Head of caudate nucleus (tissue), 42 donors: ENCODE results near the gene CTSH.

Source experiments
- DNase-seq, 42 donors: peaks; one replicate each; pipeline versions ENCODE4 v3.0.0 to v3.0.0-alpha.2; 2020 to 2021; ENCODE audit warnings: mixed read lengths in 7 of 42
- intact Hi-C: fragments of 100-400 bp; cut with DNase I; formaldehyde crosslinking; loops from one replicate; pipeline ENCODE4 v1.15.0; 2022

Gene CTSH

DNA sequence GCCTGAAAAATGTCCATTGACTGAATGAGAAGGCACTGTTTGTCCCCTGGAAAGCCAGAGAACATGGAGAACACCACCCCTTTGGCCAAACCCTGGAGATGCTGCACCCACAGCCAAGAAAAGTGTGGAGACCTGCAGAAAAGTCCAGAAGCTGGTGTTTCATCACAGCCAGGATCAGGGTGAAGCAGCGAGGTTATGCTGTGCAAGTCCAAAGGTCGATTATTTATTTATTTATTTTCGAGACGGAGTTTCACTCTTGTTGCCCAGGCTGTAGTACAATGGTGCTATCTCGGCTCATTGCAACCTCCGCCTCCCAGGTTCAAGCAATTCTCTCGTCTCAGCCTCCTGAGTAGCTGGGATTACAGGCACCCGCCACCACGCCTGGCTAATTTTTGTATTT is 5.5 kb upstream of the CTSH start:
- intact Hi-C loops: no loop called here
- no peak for DNase-seq

DNA sequence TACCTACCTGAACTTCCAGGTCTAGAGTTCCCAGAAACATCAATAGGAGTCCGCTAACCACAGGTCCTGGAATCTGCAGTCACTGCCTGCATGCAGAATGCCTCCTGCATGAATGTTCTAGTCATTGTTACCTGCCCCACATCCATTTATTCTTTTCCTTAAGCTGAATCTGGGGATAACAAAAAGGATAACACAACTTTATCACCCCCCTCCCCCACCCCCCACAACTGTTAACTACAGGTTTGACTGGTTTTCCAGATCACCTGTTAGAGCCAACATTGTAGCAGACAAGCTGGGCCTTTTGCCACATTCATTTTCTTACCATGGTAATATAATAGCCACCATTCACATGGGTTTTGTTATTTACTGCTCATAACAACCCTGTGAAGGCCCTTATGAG is 4.6 kb upstream of the CTSH start:
- intact Hi-C loops: no loop called here
- no peak for DNase-seq

DNA sequence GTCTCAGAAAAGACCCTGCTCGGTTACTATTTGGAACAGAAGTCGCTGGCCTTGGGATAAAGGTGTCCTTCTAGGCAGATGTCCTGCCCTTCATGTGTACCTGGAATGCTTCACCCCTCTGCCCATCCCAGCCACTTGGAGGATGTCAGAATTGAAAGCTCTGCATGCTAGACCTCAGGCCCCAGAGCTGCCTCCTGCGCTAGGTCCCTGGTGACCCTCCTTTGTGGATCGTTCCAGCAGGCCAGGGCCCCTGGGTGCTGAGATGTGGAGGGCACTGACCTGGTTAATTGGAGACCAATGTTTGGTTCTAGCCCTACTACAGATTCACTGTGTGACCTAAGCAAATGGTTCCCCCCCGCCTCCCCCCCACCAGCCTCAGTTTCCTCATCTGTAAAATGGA is 2.7 kb upstream of the CTSH start:
- intact Hi-C loops: no loop called here

DNA sequence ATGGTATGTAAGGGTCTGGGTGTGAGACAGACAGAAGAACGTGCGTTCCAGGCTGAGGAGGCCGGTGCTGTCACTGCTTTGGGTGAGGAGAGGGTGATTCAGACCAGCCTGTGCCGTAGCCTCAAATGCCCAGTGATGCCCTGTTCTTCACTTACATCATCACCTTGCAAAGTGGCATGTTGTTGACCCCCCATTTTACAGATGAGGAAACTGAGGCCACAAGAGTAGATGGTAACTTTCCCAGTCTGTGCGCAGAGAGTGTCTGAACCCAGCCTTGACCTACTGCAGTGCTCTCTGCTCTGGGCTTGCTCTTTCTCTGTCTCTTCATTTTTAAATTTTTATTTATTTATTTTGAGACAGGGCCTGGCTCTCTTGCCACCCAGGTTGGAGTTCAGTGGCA is 1.6 kb upstream of the CTSH start:
- intact Hi-C loops: no loop called here
- no peak for DNase-seq

More for the DNA sequence above, 2.7 kb upstream of the CTSH start:
- DNase-seq: no peak

DNA sequence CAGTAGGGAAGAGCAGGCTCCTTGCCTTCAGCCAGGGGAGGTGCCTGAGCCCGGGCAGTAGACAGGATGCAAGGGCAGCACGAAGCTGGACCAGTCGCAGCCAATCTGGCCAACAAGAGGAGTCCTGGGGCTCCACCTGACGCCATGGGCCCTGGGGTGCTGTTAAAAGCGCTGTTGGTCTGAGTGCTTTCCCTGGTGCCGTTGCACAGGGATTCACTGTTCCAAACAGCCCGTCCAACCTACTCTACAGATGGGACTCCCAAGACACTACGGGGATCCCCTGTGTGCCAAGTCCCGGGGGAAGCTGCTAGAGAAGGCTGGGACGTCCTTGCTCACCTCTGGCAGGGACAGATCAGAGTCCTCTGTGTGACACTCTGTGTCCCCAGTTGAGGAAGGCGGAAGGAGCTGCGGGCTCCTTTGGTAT is 632 bp downstream of the CTSH start:
- no peak for DNase-seq
- intact Hi-C loops: no loop called here

DNA sequence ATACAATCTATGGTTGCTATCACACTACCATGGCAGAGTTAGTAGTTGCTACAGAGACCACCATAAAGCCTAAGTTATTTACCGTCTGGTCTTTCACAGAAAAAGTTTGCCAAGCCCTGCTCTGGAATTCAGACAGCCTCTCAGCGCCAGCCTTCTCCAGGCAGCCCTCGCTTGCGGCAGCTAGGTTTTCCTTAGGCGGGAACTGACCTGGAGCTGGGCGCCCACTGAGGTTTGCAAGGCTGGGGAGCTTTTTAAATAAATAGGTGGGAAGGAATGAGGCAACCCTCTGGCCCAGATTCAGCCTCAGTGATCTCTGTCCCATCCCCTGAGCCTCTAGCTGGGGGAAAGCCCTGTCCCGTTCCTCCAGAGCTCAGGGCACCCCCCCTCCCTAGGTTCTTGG is 1.2 kb downstream of the CTSH start:
- intact Hi-C loops: no loop called here

DNA sequence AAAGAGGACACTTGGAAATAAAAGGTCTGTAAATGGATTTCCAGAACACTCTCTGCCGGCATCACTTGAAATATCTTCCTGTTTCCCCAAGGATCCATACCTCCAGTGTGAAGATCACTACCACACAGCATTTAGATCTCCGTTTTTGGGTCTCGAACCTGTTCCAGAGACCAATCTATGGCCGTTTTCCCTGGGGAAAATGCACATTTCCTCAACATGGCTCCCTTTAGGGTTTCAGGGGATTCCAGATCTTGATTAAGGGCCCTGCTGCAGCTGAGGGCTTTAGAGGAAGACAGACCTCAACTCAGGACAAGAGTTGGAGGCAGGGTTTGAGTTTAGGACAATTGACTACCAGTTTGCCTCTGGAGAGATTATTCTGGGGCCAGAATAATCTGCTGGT is 2.1 kb downstream of the CTSH start:
- DNase-seq: no peak
- intact Hi-C loops: no loop called here

More for the DNA sequence above, 1.2 kb downstream of the CTSH start:
- DNase-seq: no peak

DNA sequence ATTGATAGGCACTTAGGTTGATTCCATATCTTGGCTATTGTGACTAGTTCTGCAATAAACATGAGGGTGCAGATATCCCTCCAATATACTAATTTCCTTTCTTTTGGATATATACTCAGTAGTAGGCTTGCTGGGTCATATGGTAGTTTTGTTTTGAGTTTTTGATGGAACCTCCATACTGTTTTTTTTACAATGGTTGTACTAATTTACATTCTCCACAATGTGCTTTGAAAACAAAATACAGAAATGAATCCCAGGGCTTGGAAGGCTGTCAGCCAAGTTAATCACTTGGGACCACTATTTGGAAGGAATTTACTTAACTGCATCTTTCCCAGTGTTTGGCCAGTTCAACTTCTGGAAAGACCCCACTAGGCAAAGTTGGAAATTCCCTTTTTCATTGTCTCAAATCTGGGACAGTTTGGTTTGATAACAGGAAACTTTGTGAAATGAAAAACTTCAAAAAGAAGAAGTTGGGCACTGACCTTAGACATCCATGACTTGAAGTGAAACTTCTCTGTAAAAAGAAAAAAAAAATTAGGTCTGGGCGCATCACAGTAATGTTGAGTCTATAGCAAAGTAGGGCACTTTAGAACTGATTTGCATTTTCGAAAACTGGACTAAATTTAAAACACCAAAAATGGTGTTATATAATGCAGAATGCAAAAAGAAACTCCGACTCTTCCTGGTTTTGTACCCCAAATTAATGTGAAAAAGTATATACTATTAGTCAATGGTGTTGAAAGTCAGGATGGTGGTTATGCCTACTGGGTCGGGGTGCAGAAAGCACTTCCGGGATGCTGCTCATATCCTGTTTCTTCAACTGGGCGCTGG is 6.0 kb downstream of the CTSH start:
- DNase-seq: no peak
- intact Hi-C loops: no loop called here

DNA sequence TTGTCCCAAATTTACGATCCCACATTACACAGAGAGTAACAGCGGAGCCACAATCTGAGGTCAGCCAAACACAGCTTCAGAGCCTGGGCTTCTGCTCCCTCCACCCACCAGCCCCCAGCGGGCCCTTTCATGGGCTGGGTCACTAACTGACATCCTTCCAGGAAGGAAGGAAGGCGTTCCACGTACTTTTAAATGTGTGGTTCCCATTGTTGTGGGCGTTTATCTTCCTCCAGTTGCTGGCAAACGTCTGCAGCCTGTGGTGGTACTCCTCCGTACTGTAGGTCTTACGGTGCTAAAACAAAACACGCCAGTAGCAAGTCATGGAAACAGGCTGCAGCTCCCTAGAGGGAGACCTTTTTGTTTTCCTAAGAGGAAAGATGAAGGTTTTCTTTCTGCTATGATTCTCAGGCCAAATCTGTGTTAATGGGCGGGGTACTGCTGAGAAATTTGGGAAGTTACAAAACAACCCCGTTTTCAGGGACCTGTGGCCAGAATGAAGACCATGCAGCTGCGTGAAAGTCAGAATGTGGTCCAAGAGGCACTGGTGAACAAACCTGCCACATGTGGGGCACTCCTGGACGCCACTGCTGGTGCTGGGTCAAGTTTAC is 7.6 kb downstream of the CTSH start:
- intact Hi-C loops: no loop called here
- no peak for DNase-seq

DNA sequence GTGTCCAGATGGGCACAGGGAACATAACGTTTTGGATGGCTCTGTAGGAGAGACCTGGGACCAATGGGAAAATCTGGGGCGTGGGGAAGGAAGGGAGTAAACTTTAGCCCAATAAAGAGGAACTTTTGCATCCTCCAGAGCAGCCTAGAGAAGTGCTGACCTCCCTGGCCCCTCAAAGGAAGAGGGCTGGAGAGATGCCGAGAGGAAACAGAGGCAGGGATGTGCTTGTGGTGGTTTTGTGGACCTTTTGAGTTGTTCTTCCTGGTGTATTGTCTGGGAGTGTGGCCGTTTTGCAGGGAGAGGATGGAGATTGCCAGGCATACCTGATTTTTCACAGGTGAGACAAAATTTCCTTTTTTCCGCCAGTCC is 10.2 kb downstream of the CTSH start:
- no peak for DNase-seq
- intact Hi-C loops: no loop called here

DNA sequence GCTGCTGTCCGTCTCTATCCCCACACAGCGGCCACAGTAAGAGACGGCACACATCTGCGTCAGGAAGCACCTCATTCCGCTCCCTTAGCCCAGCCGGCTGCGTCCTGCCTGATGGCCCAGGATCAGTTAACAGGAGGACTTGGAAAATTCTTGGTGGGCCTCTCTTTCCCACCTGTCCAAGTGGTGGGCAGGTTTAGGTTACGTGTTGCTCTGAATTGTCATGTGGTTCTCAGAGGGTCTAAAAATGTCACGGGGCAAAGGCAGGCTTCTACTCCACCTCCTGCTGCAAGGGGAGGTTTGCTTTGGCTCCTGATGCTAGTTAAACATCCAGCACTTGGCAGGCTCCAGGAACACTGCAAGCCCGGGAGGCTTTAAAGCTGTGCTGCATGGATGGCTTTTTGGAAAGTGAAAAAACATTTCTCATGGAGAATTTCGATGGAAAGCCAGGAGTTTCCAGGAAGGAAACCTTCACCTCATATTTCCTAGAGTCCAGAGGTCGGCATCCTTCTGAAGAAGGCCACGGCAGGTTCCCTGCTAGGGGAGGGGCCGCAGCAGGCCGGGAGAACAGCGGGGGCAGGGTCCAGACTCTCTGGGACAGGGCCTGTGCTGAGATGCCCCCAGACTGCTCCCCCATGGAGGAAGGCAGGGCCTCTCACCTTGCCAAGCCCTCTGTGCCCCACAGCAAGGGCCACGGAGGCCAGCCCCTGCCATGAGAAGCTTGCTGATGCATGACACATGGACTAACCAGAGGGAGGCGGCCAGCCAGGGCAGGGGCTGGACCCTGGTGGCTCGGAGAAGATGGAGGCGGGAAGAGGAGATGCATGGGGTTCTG is 10.8 kb downstream of the CTSH start:
- no peak for DNase-seq
- intact Hi-C loops: no loop called here

DNA sequence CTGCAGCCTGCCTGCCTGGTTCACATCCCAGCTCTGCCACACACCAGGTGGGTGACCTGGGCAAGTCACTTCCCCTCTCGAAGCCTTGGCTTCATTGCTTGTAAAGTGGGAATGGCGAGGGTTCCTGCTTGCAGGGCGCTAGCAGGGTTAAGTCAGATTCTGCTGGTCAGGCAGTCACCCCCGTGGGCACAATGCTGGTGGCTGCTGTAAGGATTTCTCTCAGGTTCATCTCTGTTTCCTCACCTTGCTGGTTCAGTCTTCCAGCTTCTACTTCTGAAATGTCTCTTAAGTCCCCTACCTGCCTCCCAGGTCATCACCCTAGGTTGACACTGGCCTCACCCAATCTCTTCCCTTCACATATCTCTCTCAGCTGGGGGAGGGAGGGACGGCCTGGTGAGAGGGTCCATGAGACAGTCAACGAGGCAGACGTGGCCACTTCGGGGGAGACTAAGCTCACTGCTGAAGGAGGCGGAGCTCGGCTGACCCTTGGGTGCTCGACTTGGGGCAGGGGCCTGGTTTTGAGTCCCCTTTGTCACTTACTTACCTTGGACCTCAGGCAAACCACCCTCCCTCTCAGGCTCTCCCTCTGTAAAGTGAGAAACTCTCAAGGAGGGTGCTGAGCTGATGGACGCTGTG is 11.5 kb downstream of the CTSH start:
- no peak for DNase-seq
- intact Hi-C loops: no loop called here

DNA sequence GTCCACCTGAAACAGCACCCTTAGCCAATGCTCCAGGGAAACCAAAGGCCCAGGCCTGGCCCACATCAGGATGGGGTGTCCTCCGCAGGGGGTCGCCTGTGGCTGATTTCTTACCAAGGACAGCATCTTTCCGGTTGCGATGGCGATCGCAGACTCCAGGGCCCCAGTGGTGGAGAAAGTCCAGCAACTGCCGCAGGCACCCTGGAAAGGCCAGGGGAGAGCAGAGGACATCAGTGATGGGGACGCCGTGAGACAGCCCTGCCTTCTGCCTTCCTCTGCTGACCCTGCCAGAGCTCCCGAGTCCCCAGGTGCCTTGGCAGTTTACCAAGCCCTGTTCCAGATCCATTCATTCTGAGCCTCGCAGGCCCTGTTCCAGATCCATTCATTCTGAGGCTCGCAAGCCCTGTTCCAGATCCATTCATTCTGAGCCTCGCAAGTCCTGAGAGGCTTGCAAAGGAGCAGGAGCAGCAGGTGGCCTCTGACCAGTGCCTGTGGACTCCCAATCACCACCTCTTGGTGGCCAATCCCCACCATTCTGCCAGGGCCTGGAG is 12.5 kb downstream of the CTSH start:
- intact Hi-C loops: no loop called here
- no peak for DNase-seq

DNA sequence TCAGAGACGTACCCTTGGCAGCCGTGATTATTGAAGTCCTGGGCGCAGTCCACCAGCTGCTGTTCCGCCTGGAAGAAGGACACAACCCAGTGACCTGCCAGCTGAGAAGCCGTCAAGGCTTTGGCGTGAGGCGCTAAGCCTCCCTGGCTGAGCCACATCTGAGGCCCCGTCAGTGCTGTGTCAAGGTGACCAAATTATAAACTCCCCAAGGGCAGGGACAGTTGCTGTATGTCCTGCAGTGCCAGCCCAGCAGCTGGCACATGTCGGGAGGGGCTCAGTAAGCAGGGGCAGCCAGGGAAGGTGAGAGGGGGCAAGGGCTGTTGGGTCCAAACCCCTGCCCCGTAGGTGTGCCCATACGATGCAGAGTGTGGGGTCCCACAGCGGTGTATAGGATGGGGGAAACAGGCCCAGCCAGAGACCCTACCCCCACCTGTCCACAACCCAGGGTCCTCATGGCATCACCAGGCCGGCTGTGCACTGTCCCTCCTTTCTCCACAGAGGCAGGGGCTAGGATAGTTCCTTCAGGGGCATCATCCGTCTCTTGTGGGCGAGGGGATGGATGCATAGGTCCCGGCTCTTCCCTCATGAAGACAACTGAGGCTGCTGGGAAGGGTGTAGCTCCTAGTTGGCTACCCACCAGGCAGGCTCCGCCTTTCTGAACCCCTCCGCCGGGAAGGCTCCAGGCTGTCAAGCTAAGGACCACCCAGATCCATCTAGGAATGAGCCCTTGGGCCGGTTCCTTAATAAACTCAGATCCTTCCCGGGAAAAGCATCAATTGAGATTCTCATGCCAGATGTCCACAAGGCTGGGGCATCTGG is 13.2 kb downstream of the CTSH start:
- intact Hi-C loops: no loop called here

DNA sequence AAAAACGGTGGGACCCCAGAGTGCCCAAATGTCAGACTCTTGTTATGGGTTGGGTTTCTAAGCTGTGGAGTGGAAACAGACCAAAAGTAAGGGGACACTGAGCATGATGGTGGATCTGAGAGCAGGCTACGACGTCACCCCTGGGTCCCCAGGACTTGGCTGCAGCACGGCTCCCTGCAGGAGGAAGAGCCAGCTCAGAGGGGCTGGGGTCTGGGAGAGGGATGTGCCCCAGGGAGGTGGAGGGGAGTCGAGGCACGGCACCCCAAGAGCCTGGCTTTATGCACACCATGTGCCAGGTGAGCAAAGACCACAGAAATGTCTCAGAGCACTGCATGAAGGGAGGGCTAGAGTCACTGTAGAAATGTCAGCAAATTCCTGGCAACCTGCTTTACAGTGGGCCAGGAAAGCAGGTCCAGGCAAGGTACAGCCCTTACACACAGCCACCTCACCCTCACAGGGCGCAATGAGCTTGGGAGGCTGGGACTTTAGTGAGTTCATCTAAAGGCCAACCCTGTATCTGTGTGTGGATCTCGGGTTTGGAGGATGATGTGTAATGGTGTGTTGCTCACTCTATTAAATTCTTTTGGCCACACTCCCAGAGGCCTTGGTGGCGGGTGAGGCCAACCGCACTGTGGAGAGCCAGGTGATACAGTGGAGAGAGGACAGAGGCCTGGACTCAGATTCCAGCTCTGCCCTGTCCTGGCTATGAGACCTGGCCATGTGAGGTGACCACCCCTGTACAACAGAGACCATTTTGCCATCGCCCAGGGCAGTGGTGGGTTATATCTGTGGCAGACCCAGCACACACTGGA is 14.1 kb downstream of the CTSH start:
- DNase-seq: no peak
- intact Hi-C loops: no loop called here

More for the DNA sequence above, 13.2 kb downstream of the CTSH start:
- DNase-seq: peak in 1 of 42 donors; percentile 27

DNA sequence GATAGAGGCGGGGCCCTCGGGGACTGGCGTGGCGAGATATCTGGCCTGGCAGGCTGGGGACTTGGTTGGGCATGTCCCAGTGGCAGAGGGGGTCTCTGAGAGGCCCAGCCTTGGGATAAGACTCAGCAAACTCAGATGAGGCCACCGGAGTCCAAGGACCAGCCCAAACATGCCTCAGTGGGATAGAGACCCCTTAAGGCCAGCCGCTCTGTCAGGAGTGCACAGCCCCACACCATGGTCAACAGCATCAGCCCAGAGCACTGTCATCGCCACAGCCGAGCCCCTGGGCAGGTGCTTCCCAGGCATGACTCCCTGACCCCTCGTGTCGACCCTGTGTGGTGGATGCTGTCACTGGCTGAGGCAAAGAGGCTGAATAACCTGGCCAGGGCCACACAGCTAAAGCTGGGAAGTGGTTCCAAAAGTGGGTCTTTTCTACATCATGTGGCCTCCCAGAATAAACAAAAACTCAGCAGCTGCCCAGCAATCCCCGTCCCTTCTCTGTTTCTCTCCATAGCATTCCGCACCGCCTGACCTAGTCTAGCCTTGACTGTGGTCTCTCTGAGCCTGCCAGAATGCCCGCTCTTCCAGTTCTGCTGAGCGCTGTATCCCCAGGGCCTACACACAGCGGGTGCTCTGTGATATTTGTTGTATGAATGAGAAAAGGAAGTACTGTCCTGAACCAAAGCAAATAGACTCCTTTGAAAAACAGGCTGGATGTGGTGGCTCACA is 15.1 kb downstream of the CTSH start:
- intact Hi-C loops: no loop called here
- DNase-seq: peak in 2 of 42 donors; percentile 3 to 22

DNA sequence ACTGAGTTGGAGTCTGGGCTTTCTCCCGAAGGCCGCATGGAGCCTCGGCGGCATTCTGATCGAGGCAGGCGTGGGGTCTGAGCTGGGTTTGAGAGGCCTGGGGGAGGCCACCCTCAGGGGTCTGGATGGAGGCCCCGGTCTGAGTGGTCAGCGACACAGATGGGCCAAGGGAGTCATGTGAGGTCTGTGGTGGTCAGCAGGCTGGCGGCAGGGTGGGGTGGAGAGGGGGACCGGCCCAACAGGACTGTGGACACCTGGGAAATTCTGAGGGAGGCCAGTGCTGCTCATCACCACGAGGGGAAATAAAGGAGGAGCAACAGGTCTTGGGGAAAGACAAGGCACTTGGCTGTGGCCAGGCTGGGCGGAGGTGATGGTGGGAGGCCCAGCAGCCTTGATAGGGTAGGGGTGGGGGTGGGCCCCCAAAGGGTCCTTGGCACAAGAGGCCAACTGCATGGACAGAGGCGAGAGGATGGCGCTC is 16.2 kb downstream of the CTSH start:
- DNase-seq: peak in 2 of 42 donors; percentile 5 to 23

More for the DNA sequence above, 16.2 kb downstream of the CTSH start:
- intact Hi-C loops: no loop called here
